ENCODE results near the gene LYSMD3. TPM values are rescaled to one million over a fixed set of nuclear protein-coding genes. Genes with fewer than 3 reads are reported as not detected.

LYSMD3 gene
- total and polyA plus RNA-seq, 9 of the 15 experiments (the other 6 are each of a cell fraction or from before 2014, with no cell fraction given): 9.5 to 42.3 (median 20.7) TPM

GRCh38 chr5:90561766-90562165 lies 32.4 kb upstream of the LYSMD3 start:
- intact Hi-C loops (cut with micrococcal nuclease) (no loop called here), in situ Hi-C loops (cut with MboI) (no loop called here)
- ATAC-seq: no peak
- Histone ChIP-seq H3K79me2 (ENCODE audit: control insufficient read depth, insufficient read depth, low read length) (peaks cover 54% of the 10 kb centered on the region), H3K36me3 (ENCODE audit: control insufficient read depth, insufficient read depth, low read length) (no peaks in the 10 kb centered on the region), H3K9ac (ENCODE audit: insufficient read depth in 1 of 2, low read depth in 2 of 2, low read length in 2 of 2) (0 out of 4 replicates have a peak overlapping the region, but pooled peaks of 1 of the 2 experiments have one; percentile 12), H3K9me3 (replicated peaks; ENCODE audit: control insufficient read depth, insufficient read depth, low read depth, low read length) (no peaks in the 10 kb centered on the region), H3K4me3 (no peak overlapping the region), H2AFZ (ENCODE audit: low read depth, low read length) (peak overlapping the region; percentile 37), H4K20me1 (replicated peaks; ENCODE audit: control insufficient read depth, insufficient read depth, low read length) (no peaks in the 10 kb centered on the region), H3K4me2 (ENCODE audit: insufficient read depth, low read length) (peak overlapping the region; percentile 57), H3K9me1 (ENCODE audit: control insufficient read depth, insufficient read depth, low read length) (no peaks in the 10 kb centered on the region), H3K4me1 (replicated peaks in 1 of 2; ENCODE audit: control insufficient read depth in 2 of 2, insufficient read depth in 2 of 2, low read length in 2 of 2) (peaks cover 4 to 10% of the 10 kb centered on the region in 2 experiments; a peak in 4 of 5 replicates), H3K27me3 (ENCODE audit: control insufficient read depth in 2 of 2, insufficient read depth in 2 of 2, low read length in 2 of 2) (no peaks in the 10 kb centered on the region), H3K27ac (ENCODE audit: extremely low read depth, low read depth, low read length) (peak overlapping the region; percentile 4; the same call in 2 of the 3 replicates)
- ChIA-PET CTCF (ENCODE audit: low intra/inter-chr PET ratio) (no interaction called here), POLR2A (interaction anchor here (0.5 to 1.9 kb wide), 5 partner anchors 12 to 1002 kb away, joined by 3 to 6 read pairs (median 3); no protein-coding TSS in a partner anchor)
- WGBS (ENCODE audit: insufficient coverage, low coverage, missing lambda C conversion rate): 11% methylated on average over 1 of the region's 1 CpG
- no peak for FAIRE-seq
- BruUV-seq (replicated peaks): no TSS peak
- DNase-seq (ENCODE audit: extremely low read depth in 1 of 4, low spot score in 3 of 4): no peak
- TF ChIP-seq IFI16 (CRISPR knock-in tag; IDR thresholded peaks at IDR 0.05) (no peak), NFE2L1 (tag; IDR thresholded peaks at IDR 0.05; ENCODE audit: borderline replicate concordance, low read depth) (no peak), ZFP36 (IDR thresholded peaks at IDR 0.05; ENCODE audit: low read depth, low read length, partially characterized antibody) (no peak), ZBTB33 (CRISPR knock-in tag; IDR thresholded peaks at IDR 0.05) (no peak), MAFF (IDR thresholded peaks at IDR 0.05; ENCODE audit: low read length) (peak; percentile 34; the same call in 1 of the 2 replicates)
- TF ChIP-seq, protein P1, sequence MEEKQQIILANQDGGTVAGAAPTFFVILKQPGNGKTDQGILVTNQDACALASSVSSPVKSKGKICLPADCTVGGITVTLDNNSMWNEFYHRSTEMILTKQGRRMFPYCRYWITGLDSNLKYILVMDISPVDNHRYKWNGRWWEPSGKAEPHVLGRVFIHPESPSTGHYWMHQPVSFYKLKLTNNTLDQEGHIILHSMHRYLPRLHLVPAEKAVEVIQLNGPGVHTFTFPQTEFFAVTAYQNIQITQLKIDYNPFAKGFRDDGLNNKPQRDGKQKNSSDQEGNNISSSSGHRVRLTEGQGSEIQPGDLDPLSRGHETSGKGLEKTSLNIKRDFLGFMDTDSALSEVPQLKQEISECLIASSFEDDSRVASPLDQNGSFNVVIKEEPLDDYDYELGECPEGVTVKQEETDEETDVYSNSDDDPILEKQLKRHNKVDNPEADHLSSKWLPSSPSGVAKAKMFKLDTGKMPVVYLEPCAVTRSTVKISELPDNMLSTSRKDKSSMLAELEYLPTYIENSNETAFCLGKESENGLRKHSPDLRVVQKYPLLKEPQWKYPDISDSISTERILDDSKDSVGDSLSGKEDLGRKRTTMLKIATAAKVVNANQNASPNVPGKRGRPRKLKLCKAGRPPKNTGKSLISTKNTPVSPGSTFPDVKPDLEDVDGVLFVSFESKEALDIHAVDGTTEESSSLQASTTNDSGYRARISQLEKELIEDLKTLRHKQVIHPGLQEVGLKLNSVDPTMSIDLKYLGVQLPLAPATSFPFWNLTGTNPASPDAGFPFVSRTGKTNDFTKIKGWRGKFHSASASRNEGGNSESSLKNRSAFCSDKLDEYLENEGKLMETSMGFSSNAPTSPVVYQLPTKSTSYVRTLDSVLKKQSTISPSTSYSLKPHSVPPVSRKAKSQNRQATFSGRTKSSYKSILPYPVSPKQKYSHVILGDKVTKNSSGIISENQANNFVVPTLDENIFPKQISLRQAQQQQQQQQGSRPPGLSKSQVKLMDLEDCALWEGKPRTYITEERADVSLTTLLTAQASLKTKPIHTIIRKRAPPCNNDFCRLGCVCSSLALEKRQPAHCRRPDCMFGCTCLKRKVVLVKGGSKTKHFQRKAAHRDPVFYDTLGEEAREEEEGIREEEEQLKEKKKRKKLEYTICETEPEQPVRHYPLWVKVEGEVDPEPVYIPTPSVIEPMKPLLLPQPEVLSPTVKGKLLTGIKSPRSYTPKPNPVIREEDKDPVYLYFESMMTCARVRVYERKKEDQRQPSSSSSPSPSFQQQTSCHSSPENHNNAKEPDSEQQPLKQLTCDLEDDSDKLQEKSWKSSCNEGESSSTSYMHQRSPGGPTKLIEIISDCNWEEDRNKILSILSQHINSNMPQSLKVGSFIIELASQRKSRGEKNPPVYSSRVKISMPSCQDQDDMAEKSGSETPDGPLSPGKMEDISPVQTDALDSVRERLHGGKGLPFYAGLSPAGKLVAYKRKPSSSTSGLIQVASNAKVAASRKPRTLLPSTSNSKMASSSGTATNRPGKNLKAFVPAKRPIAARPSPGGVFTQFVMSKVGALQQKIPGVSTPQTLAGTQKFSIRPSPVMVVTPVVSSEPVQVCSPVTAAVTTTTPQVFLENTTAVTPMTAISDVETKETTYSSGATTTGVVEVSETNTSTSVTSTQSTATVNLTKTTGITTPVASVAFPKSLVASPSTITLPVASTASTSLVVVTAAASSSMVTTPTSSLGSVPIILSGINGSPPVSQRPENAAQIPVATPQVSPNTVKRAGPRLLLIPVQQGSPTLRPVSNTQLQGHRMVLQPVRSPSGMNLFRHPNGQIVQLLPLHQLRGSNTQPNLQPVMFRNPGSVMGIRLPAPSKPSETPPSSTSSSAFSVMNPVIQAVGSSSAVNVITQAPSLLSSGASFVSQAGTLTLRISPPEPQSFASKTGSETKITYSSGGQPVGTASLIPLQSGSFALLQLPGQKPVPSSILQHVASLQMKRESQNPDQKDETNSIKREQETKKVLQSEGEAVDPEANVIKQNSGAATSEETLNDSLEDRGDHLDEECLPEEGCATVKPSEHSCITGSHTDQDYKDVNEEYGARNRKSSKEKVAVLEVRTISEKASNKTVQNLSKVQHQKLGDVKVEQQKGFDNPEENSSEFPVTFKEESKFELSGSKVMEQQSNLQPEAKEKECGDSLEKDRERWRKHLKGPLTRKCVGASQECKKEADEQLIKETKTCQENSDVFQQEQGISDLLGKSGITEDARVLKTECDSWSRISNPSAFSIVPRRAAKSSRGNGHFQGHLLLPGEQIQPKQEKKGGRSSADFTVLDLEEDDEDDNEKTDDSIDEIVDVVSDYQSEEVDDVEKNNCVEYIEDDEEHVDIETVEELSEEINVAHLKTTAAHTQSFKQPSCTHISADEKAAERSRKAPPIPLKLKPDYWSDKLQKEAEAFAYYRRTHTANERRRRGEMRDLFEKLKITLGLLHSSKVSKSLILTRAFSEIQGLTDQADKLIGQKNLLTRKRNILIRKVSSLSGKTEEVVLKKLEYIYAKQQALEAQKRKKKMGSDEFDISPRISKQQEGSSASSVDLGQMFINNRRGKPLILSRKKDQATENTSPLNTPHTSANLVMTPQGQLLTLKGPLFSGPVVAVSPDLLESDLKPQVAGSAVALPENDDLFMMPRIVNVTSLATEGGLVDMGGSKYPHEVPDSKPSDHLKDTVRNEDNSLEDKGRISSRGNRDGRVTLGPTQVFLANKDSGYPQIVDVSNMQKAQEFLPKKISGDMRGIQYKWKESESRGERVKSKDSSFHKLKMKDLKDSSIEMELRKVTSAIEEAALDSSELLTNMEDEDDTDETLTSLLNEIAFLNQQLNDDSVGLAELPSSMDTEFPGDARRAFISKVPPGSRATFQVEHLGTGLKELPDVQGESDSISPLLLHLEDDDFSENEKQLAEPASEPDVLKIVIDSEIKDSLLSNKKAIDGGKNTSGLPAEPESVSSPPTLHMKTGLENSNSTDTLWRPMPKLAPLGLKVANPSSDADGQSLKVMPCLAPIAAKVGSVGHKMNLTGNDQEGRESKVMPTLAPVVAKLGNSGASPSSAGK (IDR thresholded peaks at IDR 0.05): no peak
- TF ChIP-seq, protein P2, sequence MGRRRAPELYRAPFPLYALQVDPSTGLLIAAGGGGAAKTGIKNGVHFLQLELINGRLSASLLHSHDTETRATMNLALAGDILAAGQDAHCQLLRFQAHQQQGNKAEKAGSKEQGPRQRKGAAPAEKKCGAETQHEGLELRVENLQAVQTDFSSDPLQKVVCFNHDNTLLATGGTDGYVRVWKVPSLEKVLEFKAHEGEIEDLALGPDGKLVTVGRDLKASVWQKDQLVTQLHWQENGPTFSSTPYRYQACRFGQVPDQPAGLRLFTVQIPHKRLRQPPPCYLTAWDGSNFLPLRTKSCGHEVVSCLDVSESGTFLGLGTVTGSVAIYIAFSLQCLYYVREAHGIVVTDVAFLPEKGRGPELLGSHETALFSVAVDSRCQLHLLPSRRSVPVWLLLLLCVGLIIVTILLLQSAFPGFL (CRISPR knock-in tag; IDR thresholded peaks at IDR 0.05): no peak

Data from K562 (cell line).